GM18502 (cell line): ENCODE results near the gene AK1.
"Not testable (repeated sequence)": the region's sequence is repeated elsewhere in the genome, so short reads cannot be mapped to it uniquely, and the experiment has no call there.

ENCODE experiments used
- ATAC-seq: cut with Tn5 transposase; IDR thresholded peaks from one replicate; pipeline ENCODE4 v1.9.1; 2021; ENCODE audit warnings: mild to moderate bottlenecking; ENCODE audit not compliant: unreplicated experiment, poor library complexity

AK1 gene

GRCh38 chr9:127853312-127854183, 23.9 kb downstream of the AK1 start:
- no peak for ATAC-seq

- no peak for ATAC-seq
Measured at GRCh38 chr9:127852829-127853228, 24.6 kb downstream of the AK1 start.

- ATAC-seq: no peak
Measured at GRCh38 chr9:127850286-127850830, 27.1 kb downstream of the AK1 start.

- no peak for ATAC-seq
Measured at GRCh38 chr9:127848756-127849504, 28.5 kb downstream of the AK1 start.

- no peak for ATAC-seq
Measured at GRCh38 chr9:127847833-127848755, 29.4 kb downstream of the AK1 start.

GRCh38 chr9:127847178-127847510, 30.3 kb downstream of the AK1 start:
- ATAC-seq: no peak

GRCh38 chr9:127846443-127847177, 30.9 kb downstream of the AK1 start:
- no peak for ATAC-seq

GRCh38 chr9:127845619-127846018, 31.9 kb downstream of the AK1 start:
- ATAC-seq: not testable (repeated sequence)

GRCh38 chr9:127844821-127845359, 32.6 kb downstream of the AK1 start:
- ATAC-seq: no peak

- no peak for ATAC-seq
Measured at GRCh38 chr9:127841087-127841835, 36.2 kb downstream of the AK1 start.

GRCh38 chr9:127838375-127839078, 38.9 kb downstream of the AK1 start:
- no peak for ATAC-seq

GRCh38 chr9:127837346-127837745, 40.1 kb downstream of the AK1 start:
- no peak for ATAC-seq

- ATAC-seq: not testable (repeated sequence)
Measured at GRCh38 chr9:127836561-127836960, 40.9 kb downstream of the AK1 start.

GRCh38 chr9:127835991-127836516, 41.4 kb downstream of the AK1 start:
- ATAC-seq: no peak

GRCh38 chr9:127833555-127833954, 43.9 kb downstream of the AK1 start:
- ATAC-seq: no peak

GRCh38 chr9:127832248-127832647, 45.2 kb downstream of the AK1 start:
- no peak for ATAC-seq

GRCh38 chr9:127829205-127829906, 48.1 kb downstream of the AK1 start:
- no peak for ATAC-seq
